GM06990 (cell line): ENCODE data around the gene CHURC1.

ENCODE experiments used
- DNase-seq: peaks from one replicate; pipeline ENCODE4 v3.0.0-alpha.2; 2011; ENCODE audit not compliant: insufficient read length; ENCODE audit errors: extremely low read depth
- H3K27me3 ChIP-seq: replicated peaks from 2 replicates; pipeline ENCODE4 v1.6.0; 2011; ENCODE audit warnings: low read length; ENCODE audit not compliant: control insufficient read depth, insufficient read depth
- H3K36me3 ChIP-seq: 2 replicates; pipeline ENCODE4 v1.5.1; 2011; ENCODE audit warnings: low read length; ENCODE audit not compliant: control insufficient read depth, insufficient read depth
- H3K4me3 ChIP-seq: replicated peaks from 2 replicates; pipeline ENCODE4 v1.5.1; 2011; ENCODE audit warnings: low read depth, mild to moderate bottlenecking, control low read depth, low read length
- TF ChIP-seq, protein P1 (sequence below): IDR thresholded peaks from 2 replicates; pipeline ENCODE4 v1.5.1; 2011; ENCODE audit warnings: low read length, control low read depth, mild to moderate bottlenecking, inconsistent platforms; ENCODE audit not compliant: insufficient read depth, poor library complexity, severe bottlenecking

CHURC1 gene

DNA sequence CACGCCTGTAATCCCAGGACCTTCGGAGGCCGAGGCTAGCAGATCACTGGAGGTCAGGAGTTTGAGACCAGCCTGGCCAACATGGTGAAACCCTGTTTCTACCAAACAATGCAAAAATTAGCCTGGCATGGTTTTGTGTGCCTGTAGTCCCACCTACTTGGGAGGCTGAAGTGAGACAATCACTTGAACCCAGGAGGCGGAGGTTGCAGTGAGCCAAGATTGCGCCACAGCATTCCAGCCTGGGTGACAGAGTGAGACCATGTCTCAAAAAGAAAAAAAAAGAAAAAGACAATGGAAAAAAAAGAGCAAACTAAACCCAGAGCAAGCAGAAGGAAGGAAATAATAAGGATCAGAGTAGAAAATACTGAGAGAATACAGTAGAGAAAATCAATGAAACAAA, 5.4 kb downstream of the CHURC1 start:
- TF ChIP-seq, protein P1, sequence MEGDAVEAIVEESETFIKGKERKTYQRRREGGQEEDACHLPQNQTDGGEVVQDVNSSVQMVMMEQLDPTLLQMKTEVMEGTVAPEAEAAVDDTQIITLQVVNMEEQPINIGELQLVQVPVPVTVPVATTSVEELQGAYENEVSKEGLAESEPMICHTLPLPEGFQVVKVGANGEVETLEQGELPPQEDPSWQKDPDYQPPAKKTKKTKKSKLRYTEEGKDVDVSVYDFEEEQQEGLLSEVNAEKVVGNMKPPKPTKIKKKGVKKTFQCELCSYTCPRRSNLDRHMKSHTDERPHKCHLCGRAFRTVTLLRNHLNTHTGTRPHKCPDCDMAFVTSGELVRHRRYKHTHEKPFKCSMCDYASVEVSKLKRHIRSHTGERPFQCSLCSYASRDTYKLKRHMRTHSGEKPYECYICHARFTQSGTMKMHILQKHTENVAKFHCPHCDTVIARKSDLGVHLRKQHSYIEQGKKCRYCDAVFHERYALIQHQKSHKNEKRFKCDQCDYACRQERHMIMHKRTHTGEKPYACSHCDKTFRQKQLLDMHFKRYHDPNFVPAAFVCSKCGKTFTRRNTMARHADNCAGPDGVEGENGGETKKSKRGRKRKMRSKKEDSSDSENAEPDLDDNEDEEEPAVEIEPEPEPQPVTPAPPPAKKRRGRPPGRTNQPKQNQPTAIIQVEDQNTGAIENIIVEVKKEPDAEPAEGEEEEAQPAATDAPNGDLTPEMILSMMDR = no peak
- H3K36me3 ChIP-seq = peaks cover 1% of the 10 kb centered on the region; the same call in 1 of the 2 replicates
- no peak overlapping the region for H3K4me3 ChIP-seq
- DNase-seq = no peak
- H3K27me3 ChIP-seq = no peaks in the 10 kb centered on the region

DNA sequence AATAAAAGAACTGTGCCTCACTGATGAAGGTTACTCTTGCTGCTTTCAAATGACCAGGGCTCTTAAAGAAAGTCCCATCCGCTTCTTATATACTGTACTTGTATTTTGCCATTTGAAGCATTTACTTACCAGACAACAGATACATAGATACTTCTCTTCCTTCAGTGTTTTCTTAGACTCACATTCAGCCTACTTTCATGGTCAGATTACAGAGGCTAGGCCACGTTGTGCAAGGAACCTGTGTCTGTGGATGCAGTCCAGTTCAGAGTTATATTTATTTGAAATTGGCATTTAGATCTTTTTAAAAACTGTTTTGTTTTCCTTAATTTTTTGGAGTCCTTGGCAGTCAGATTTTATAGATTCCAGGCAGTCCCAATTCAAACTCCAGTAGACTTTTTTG, 6.2 kb downstream of the CHURC1 start:
- H3K36me3 ChIP-seq = peaks cover 4% of the 10 kb centered on the region
- no peak overlapping the region for H3K4me3 ChIP-seq
- no peak for DNase-seq
- TF ChIP-seq, protein P1 = no peak
- no peaks in the 10 kb centered on the region for H3K27me3 ChIP-seq

DNA sequence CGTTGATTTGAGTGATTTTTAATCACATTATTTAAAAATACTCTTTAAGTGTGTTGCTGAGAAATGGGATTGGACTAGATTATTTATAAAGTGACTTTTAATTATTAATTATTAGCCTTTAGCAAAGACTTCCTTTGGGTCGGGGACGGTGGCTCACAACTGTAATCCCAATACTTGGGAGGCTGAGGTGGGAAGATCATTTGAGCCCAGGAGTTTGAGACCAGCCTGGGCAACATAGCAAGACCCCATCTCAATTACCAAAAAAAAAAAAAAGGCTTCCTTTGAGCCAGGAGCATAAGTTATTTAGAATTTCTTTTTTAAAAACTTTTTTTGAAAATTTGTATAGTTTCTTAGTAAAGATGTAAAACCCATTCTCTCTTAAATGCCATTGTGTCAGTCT, 8.8 kb downstream of the CHURC1 start:
- no peak overlapping the region for H3K4me3 ChIP-seq

DNA sequence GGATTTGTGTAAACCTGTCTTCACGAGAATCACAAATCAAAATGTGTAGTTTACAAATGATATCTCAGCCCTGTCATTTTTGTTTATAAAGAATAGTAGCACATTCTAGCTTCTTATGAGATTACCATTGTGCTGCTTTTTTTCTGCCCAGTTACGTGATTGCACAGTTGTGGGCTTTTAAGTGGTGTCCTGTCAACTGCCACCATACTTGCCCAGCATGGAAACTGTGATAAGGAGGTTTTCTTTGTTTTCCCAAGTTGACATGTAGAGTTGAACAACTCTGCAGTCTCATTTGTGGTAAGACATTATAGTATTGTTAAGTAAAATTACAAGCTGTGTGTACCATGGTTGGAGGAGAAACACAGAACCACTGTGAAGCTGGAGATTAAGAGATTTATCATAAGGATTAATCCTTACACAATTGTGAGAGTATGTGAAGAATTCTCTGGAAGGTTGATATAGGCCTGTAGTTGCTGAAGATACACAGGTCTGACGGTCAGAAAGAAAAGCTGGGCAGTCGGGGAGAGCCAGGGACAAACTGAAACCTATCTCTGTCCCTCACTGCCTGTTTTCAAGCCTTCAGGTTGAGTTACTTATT, 12.2 kb downstream of the CHURC1 start:
- Histone ChIP-seq H3K27me3 (no peaks in the 10 kb centered on the region), H3K36me3 (peaks cover 14% of the 10 kb centered on the region), H3K4me3 (no peak overlapping the region)
- TF ChIP-seq, protein P1 = no peak
- DNase-seq = no peak

More for the DNA sequence above, 8.8 kb downstream of the CHURC1 start:
- H3K27me3 ChIP-seq = no peaks in the 10 kb centered on the region
- DNase-seq = no peak
- TF ChIP-seq, protein P1 = no peak
- peaks cover 8% of the 10 kb centered on the region for H3K36me3 ChIP-seq

DNA sequence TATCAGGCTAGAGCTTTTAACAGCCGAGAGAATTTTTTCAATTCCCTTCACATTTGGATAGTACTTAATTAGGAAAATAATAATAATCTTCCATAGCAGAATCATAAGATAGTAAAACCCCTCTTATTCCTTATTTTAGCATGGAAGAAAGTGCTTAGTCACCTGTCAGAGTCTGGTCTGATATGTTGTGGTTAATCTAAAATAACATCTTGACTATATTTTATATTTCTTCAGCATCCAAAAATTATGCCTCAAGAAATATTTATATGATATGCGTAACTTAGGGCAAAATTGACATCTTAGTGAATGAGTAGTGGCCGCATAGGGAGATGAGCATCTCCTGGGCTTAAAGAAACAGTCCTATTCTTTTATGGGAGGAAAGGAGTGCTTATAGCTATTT, 12.8 kb downstream of the CHURC1 start:
- DNase-seq = no peak
- no peaks in the 10 kb centered on the region for H3K27me3 ChIP-seq
- TF ChIP-seq, protein P1 = no peak
- no peak overlapping the region for H3K4me3 ChIP-seq
- H3K36me3 ChIP-seq = peaks cover 14% of the 10 kb centered on the region
